GM19467 (cell line): ENCODE data around the gene CSF3.
A peak's percentile ranks its signal among the peaks of the same experiment; 100 is the strongest.

Experiments used
- ATAC-seq: cut with Tn5 transposase; IDR thresholded peaks from one replicate; pipeline ENCODE4 v1.9.1; 2021; ENCODE audit warnings: mild to moderate bottlenecking, moderate library complexity; ENCODE audit not compliant: unreplicated experiment

The CSF3 gene

GRCh38 chr17:40015005-40015997 lies at the start of gene CSF3:
TSS of gene CSF3 (plus strand) at chr17:40015440. CDS start at chr17:40015475, 35 bp downstream.
- no peak for ATAC-seq

- no peak for ATAC-seq
Observed at GRCh38 chr17:39966771-39967170, 48.5 kb upstream of the CSF3 start.

GRCh38 chr17:39968761-39969160 lies 46.5 kb upstream of the CSF3 start:
- no peak for ATAC-seq

- no peak for ATAC-seq
Observed at GRCh38 chr17:39969375-39969774, 45.9 kb upstream of the CSF3 start.

- ATAC-seq = no peak
Observed at GRCh38 chr17:39970157-39970692, 45.0 kb upstream of the CSF3 start.

GRCh38 chr17:39971076-39971603 lies 44.1 kb upstream of the CSF3 start:
- ATAC-seq = no peak

- ATAC-seq = no peak
Observed at GRCh38 chr17:39972271-39972670, 43.0 kb upstream of the CSF3 start.

GRCh38 chr17:39973496-39973895 lies 41.7 kb upstream of the CSF3 start:
- no peak for ATAC-seq

GRCh38 chr17:39974433-39974832 lies 40.8 kb upstream of the CSF3 start:
- ATAC-seq = no peak

- no peak for ATAC-seq
Observed at GRCh38 chr17:39975801-39976200, 39.4 kb upstream of the CSF3 start.

GRCh38 chr17:39979016-39979670 lies 36.1 kb upstream of the CSF3 start:
- no peak for ATAC-seq

GRCh38 chr17:39979893-39980350 lies 35.3 kb upstream of the CSF3 start:
- peak; percentile 13 for ATAC-seq

- peak; percentile 87 for ATAC-seq
Observed at GRCh38 chr17:39980351-39981206, 34.7 kb upstream of the CSF3 start, which contains the start of gene PSMD3. TSS of gene PSMD3 (plus strand) at chr17:39980807. CDS start at chr17:39980971, 164 bp downstream.

GRCh38 chr17:39981207-39981741 lies 34.0 kb upstream of the CSF3 start:
- ATAC-seq = no peak

- ATAC-seq = no peak
Observed at GRCh38 chr17:39981766-39982375, 33.4 kb upstream of the CSF3 start.

- ATAC-seq = no peak
Observed at GRCh38 chr17:39988206-39988810, 26.9 kb upstream of the CSF3 start.

- no peak for ATAC-seq
Observed at GRCh38 chr17:39994448-39994847, 20.8 kb upstream of the CSF3 start.

- no peak for ATAC-seq
Observed at GRCh38 chr17:39995438-39995837, 19.8 kb upstream of the CSF3 start.

GRCh38 chr17:39996162-39996561 lies 19.1 kb upstream of the CSF3 start:
- no peak for ATAC-seq
